Neural progenitor cell (in vitro differentiated cells): ENCODE results near the gene MYH15. TPM values are rescaled to one million over a fixed set of nuclear protein-coding genes. Genes with fewer than 3 reads are reported as not detected.
A peak's percentile ranks its signal among the peaks of the same experiment; 100 is the strongest.

Experiments used
- DNase-seq: peaks from one replicate; pipeline ENCODE4 v3.0.0-alpha.2; 2016; ENCODE audit warnings: low spot score
- H2AFZ ChIP-seq: fragments of 200-600 bp; sonication (generic); replicated peaks from 2 replicates; pipeline ENCODE4 v1.6.1; 2016; ENCODE audit warnings: antibody characterized with exemption
- H3F3A ChIP-seq: fragments of 200-600 bp; sonication (generic); 2 replicates; pipeline ENCODE4 v1.6.1; 2016; ENCODE audit warnings: antibody characterized with exemption, low read depth
- H3K27ac ChIP-seq: fragments of 200-600 bp; sonication (generic); 2 replicates; pipeline ENCODE4 v1.5.1; 2016; ENCODE audit warnings: mild to moderate bottlenecking
- H3K27me3 ChIP-seq: fragments of 200-600 bp; sonication (generic); 2 replicates; pipeline ENCODE4 v1.6.1; 2016; ENCODE audit warnings: mild to moderate bottlenecking, moderate library complexity
- H3K36me3 ChIP-seq: fragments of 200-600 bp; sonication (generic); 2 replicates; pipeline ENCODE4 v1.5.1; 2016
- H3K4me1 ChIP-seq: fragments of 200-600 bp; sonication (generic); 2 replicates; pipeline ENCODE4 v1.6.1; 2016; ENCODE audit warnings: mixed run types
- H3K4me2 ChIP-seq: fragments of 200-600 bp; sonication (generic); 2 replicates; pipeline ENCODE4 v1.6.1; 2016
- H3K4me3 ChIP-seq: fragments of 200-600 bp; sonication (generic); 2 replicates; pipeline ENCODE4 v1.5.1; 2016
- H3K79me2 ChIP-seq: fragments of 200-600 bp; sonication (generic); 2 replicates; pipeline ENCODE4 v1.6.1; 2016; ENCODE audit warnings: low read depth
- H3K9ac ChIP-seq: fragments of 200-600 bp; sonication (generic); 2 replicates; pipeline ENCODE4 v1.6.1; 2016
- H3K9me3 ChIP-seq: fragments of 200-600 bp; sonication (generic); 2 replicates; pipeline ENCODE4 v1.5.1; 2016; ENCODE audit warnings: low read depth
- H4K20me1 ChIP-seq: fragments of 200-600 bp; sonication (generic); 2 replicates; pipeline ENCODE4 v1.6.1; 2016; ENCODE audit warnings: low read depth
- H3K27ac Mint-ChIP-seq: 3 replicates; pipeline ENCODE4 v1.8.0; 2021; ENCODE audit warnings: mixed read lengths
- H3K27me3 Mint-ChIP-seq: 2 replicates; pipeline ENCODE4 v1.8.0; 2022; ENCODE audit warnings: low read depth, mild to moderate bottlenecking, inconsistent platforms, moderate library complexity, mixed read lengths; ENCODE audit not compliant: insufficient read depth
- H3K36me3 Mint-ChIP-seq: 3 replicates; pipeline ENCODE4 v1.8.0; 2021; ENCODE audit warnings: mixed read lengths
- H3K4me1 Mint-ChIP-seq: 3 replicates; pipeline ENCODE4 v1.8.0; 2021; ENCODE audit warnings: mixed read lengths
- H3K4me3 Mint-ChIP-seq: 3 replicates; pipeline ENCODE4 v1.8.0; 2021; ENCODE audit warnings: mild to moderate bottlenecking, moderate library complexity, mixed read lengths
- H3K9me3 Mint-ChIP-seq: 3 replicates; pipeline ENCODE4 v1.8.0; 2020; ENCODE audit warnings: mixed read lengths
- CTCF ChIP-seq: fragments of 200-600 bp; sonication (generic); IDR thresholded peaks from 2 replicates; pipeline ENCODE4 v1.5.1; 2017; ENCODE audit warnings: antibody characterized with exemption, mild to moderate bottlenecking
- EZH2 ChIP-seq: fragments of 200-600 bp; sonication (generic); IDR thresholded peaks from 2 replicates; pipeline ENCODE4 v1.6.1; 2017; ENCODE audit warnings: antibody characterized with exemption, mild to moderate bottlenecking, moderate library complexity
- EZH2phosphoT487 ChIP-seq: fragments of 200-600 bp; sonication (generic); IDR thresholded peaks from 2 replicates; pipeline ENCODE4 v1.6.1; 2017; ENCODE audit warnings: antibody characterized with exemption
- total RNA-seq: library from RNA; depleted of rRNA; stranded (reverse); fragments of >200 nt; gene quantifications from 2 replicates; pipeline ENCODE4 v1.2.3, GENCODE V29; 2015; ENCODE audit warnings: low replicate concordance

The MYH15 gene
- total RNA-seq, 1 donor from 2014 or later: not detected

GRCh38 chr3:108388136-108389132, 122.0 kb downstream of the MYH15 start:
- Histone ChIP-seq H2AFZ (no peak overlapping the region), H3K4me1 (peaks cover 5% of the 10 kb centered on the region), H3K79me2 (no peaks in the 10 kb centered on the region), H3K4me2 (no peak overlapping the region), H3F3A (no peaks in the 10 kb centered on the region), H3K27me3 (no peaks in the 10 kb centered on the region), H3K9me3 (no peaks in the 10 kb centered on the region), H3K9ac (no peak overlapping the region), H3K4me3 (no peak overlapping the region), H3K36me3 (no peaks in the 10 kb centered on the region), H3K27ac (no peak overlapping the region), H4K20me1 (no peaks in the 10 kb centered on the region)
- Mint-ChIP-seq H3K27me3 (no peaks in the 10 kb centered on the region), H3K4me3 (no peak overlapping the region), H3K4me1 (peaks cover 27% of the 10 kb centered on the region), H3K36me3 (no peaks in the 10 kb centered on the region), H3K27ac (peak overlapping the region; percentile 31), H3K9me3 (no peaks in the 10 kb centered on the region)
- TF ChIP-seq CTCF: no peak
- no peak for TF ChIP-seq EZH2
- no peak for TF ChIP-seq EZH2phosphoT487
- DNase-seq: no peak

- H3K27ac ChIP-seq: no peak overlapping the region
- Mint-ChIP-seq H3K27me3 (no peaks in the 10 kb centered on the region), H3K36me3 (no peaks in the 10 kb centered on the region), H3K4me1 (peaks cover 19% of the 10 kb centered on the region), H3K27ac (no peak overlapping the region), H3K9me3 (no peaks in the 10 kb centered on the region), H3K4me3 (no peak overlapping the region)
- no peak overlapping the region for H3K4me3 ChIP-seq
- no peaks in the 10 kb centered on the region for H3F3A ChIP-seq
- H4K20me1 ChIP-seq: no peaks in the 10 kb centered on the region
- TF ChIP-seq CTCF: no peak
- no peak for TF ChIP-seq EZH2
- TF ChIP-seq EZH2phosphoT487: no peak
- no peak overlapping the region for H3K4me2 ChIP-seq
- H3K27me3 ChIP-seq: no peaks in the 10 kb centered on the region
- H3K9me3 ChIP-seq: no peaks in the 10 kb centered on the region
- no peaks in the 10 kb centered on the region for H3K79me2 ChIP-seq
- DNase-seq: no peak
- peaks cover 11% of the 10 kb centered on the region for H3K4me1 ChIP-seq
- H2AFZ ChIP-seq: no peak overlapping the region
- H3K9ac ChIP-seq: no peak overlapping the region
- no peaks in the 10 kb centered on the region for H3K36me3 ChIP-seq
Observed at GRCh38 chr3:108387063-108387462, 123.3 kb downstream of the MYH15 start.

GRCh38 chr3:108383306-108383705, 127.1 kb downstream of the MYH15 start:
- H3K9me3 Mint-ChIP-seq: no peaks in the 10 kb centered on the region
- H3K4me3 ChIP-seq: no peak overlapping the region
- H3K36me3 Mint-ChIP-seq: no peaks in the 10 kb centered on the region
- no peaks in the 10 kb centered on the region for H3K79me2 ChIP-seq
- TF ChIP-seq CTCF (no peak), EZH2 (no peak), EZH2phosphoT487 (no peak)
- peaks cover 13% of the 10 kb centered on the region for H3K4me1 ChIP-seq
- H3K9me3 ChIP-seq: no peaks in the 10 kb centered on the region
- H3F3A ChIP-seq: no peaks in the 10 kb centered on the region
- no peak overlapping the region for H3K27ac ChIP-seq
- H3K36me3 ChIP-seq: no peaks in the 10 kb centered on the region
- no peak overlapping the region for H3K4me2 ChIP-seq
- no peaks in the 10 kb centered on the region for H3K27me3 ChIP-seq
- no peak overlapping the region for H3K9ac ChIP-seq
- no peak for DNase-seq
- H2AFZ ChIP-seq: peak overlapping the region; percentile 70
- H3K4me1 Mint-ChIP-seq: peaks cover 13% of the 10 kb centered on the region
- H3K27ac Mint-ChIP-seq: no peak overlapping the region
- H3K27me3 Mint-ChIP-seq: peaks cover 2% of the 10 kb centered on the region
- no peaks in the 10 kb centered on the region for H4K20me1 ChIP-seq
- no peak overlapping the region for H3K4me3 Mint-ChIP-seq
